G401 (cell line): ENCODE measurements around the gene SMIM11. TPM values are rescaled to one million over a fixed set of nuclear protein-coding genes. Genes with fewer than 3 reads are reported as not detected.
"Not testable (repeated sequence)": the region's sequence is repeated elsewhere in the genome, so short reads cannot be mapped to it uniquely, and the experiment has no call there.

Experiments
- DNase-seq: peaks from one replicate; pipeline ENCODE4 v3.0.0-alpha.2; 2015; ENCODE audit warnings: low spot score
- in situ Hi-C: cut with HindIII; loops from 2 replicates; pipeline ENCODE4 v1.10.0; 2016; ENCODE audit warnings: low sequenced_read_pairs, mixed read lengths
- total RNA-seq: library from RNA; depleted of rRNA; stranded (reverse); fragments of >200 nt; shearing (Covaris generic); gene quantifications from 2 replicates; pipeline ENCODE4 v1.2.3, GENCODE V29; 2014; rRNA removed

The SMIM11 gene
- 4.4 TPM in 1 of 2 replicates, not detected in the other for total RNA-seq

DNA sequence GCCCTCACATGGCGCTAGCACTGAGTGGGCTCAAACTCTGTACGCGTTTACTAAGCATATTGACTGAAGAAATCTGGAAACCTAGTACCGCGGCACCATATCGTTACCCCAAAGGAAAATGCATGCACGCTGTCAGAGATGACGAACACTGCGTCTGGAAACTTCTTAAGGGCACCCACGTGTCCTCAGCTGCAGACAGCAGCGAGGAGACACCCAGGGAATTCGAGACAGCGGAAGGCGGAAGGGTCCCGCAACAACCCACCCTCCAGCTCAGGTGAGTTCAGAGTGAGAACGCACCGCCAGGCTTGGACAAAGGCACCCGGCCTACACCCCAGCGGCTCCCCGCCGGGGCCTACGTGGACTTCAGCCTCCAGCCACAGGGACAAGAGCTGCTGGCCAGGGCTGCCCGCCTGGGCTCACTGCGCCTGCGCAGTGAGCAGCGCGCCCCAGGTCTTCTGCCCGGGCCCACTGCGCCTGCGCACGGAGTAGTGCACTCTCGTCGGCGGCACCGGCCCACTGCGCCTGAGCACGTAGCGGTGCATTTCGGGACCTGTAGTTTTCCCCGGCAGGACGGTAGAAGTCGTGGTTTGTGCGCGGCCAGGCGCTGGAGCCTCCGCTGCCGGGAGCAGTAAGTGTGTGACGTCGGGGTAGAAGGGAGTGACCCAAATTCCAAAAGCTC is at the start of gene SMIM11:
Gene SMIM11 (plus strand): TSS at position 568 of the 679 bp plus-strand sequence. CDS start 3,998 bp downstream, outside the sequence.
- DNase-seq, in situ Hi-C loops: not testable (repeated sequence)

GRCh38 chr21:34330055-34330454 is 45.3 kb upstream of the SMIM11 start:
- in situ Hi-C loops, result no loop called here
- no peak for DNase-seq

DNA sequence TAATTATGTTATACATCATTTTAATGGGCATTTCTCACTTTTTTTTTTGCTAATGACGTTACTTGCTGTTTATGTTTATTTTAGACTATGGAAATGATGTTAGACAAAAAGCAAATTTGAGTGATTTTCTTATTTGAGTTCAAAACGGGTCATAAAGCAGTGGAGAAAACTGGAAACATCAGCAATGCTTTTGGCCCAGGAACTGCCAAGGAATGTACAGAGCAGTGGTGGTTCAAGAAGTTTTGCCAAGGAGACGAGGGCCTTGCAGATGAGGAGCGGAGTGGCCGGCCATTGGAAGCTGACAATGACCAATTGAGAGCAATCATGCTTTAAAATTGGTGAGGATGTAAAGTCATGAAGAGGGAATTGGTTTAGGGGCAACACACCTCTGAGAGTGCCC is 43.6 kb upstream of the SMIM11 start:
- in situ Hi-C loops, result no loop called here
- DNase-seq, result no peak

DNA sequence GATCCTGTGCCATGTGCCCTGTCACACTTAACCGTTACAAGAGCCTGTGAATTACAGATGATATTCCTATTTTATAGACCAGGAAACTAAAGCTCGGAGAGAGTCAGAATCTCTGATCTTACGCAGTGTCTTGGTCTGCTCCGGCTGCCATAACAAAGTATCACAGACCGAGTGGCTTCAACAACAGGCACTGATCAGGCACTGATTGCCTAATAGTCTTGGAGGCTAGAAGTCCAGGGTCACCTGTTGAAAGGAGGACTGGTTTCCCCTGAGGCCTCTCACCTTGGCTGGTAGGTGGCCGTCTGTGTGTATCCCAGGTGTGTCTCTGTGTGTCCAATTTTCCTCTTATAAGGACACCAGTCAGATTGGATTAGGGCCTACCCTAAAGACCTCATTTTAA is 43.0 kb upstream of the SMIM11 start:
- DNase-seq, result no peak
- in situ Hi-C loops, result no loop called here

- in situ Hi-C loops, result no loop called here
- no peak for DNase-seq
Measured at GRCh38 chr21:34333121-34333739, 42.1 kb upstream of the SMIM11 start.

GRCh38 chr21:34335316-34335715 is 40.0 kb upstream of the SMIM11 start:
- in situ Hi-C loops, result no loop called here
- DNase-seq, result no peak

- in situ Hi-C loops, result no loop called here
- no peak for DNase-seq
Measured at GRCh38 chr21:34336245-34336644, 39.1 kb upstream of the SMIM11 start.

DNA sequence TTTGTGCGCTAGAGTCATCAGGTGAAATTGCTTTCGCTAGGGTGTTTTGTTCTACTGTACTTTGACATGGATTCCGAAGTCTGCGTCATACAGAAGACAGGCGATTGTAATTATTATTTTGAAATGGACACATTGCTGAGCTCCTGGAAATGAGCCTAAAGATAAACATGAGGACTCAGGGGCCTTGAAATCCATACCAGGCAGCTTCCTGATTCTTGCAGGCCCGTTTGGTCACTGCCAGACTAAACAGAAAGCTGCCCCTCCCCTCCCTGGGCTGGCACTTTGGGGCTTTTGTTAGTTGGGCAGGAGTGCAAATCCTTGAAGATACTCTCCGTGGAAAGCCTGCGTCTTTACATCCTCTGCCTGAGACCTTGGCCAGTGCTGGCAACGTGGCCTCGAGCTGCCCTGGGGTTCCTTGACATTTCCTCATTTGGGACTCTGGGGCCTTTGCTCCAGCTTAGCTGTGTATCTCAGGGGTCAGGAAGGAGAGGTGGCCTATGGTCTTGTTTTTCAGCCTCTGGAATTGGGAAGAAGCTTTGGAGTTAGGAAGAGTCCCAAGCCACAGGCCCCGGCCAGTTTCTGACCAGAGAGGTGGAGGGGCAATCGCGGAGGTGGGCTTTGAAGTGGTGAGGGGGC is 38.4 kb upstream of the SMIM11 start:
- no peak for DNase-seq
- in situ Hi-C loops, result no loop called here

GRCh38 chr21:34337741-34338140 is 37.6 kb upstream of the SMIM11 start:
- no peak for DNase-seq
- in situ Hi-C loops, result no loop called here

GRCh38 chr21:34338226-34338625 is 37.1 kb upstream of the SMIM11 start:
- DNase-seq, result no peak
- in situ Hi-C loops, result no loop called here

DNA sequence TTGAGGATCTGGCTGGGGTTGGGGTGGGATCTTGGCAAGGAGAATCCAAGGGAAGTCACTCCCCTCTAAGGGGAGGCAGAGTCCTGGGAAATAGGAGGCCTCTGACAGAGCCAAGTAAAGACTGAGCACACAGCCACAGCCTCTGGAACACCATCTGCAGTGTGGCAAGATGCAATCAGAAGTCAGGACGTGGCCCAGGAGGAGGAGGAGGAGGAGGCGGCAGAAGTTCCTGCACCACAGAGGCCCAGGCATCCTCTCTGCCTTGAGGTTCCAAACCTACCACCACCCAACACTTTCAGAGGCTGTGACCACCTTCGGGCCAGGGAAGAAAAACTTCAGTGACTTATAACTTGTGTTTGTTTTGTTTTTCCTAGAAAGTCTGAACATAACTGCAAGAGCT is 35.2 kb upstream of the SMIM11 start:
- no peak for DNase-seq
- in situ Hi-C loops, result no loop called here

- in situ Hi-C loops, result no loop called here
Measured at GRCh38 chr21:34342476-34342875, 32.8 kb upstream of the SMIM11 start.

GRCh38 chr21:34343347-34343746 is 32.0 kb upstream of the SMIM11 start:
- in situ Hi-C loops, result no loop called here
- DNase-seq, result no peak

More at GRCh38 chr21:34342476-34342875, 32.8 kb upstream of the SMIM11 start:
- no peak for DNase-seq

DNA sequence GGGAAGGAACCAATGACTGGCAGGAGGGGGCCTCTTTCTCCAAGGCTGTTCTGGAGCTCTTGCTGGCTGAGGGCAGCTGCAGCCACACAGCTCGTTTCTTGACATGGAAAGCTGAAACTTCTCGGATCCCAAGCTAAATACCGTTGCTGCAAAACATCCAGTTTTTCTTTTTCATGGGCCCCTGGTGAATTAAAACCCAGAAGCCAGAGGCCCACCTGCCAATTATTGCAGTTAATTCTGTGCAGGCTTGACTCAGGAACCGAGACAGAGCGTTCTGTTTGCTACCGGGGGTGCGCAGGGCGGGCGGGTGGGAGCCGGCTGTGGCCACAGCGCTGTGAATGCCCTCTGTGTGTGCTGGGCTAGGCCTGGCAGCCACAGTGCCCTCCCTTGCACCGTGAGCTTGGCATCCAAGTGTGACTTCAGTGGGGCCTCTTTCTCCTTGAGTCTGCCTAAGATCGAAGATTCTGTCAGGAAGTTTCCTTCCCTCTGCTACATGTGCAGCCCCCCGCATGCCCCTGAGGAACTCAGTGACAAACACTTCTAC is 31.4 kb upstream of the SMIM11 start:
- in situ Hi-C loops, result no loop called here
- no peak for DNase-seq

DNA sequence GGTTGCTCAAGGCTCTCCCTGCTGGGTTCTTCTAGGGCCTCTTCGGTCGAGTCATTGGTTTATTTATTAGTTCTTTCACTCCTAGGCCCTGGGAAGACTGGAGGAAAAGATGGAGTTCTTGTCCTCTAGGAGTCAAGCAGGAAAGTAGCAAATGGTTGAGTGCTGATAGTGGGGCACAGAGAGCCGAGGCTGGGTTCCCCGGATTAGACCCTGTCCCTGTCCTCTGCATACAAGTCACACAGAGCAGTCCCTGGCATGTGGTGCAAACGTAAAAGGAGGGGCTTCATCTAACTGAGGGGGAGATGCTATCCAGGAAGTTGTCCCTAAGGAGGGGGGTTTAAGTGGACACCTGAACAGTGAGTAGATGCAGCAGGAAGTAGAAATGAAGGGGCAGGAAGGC is 30.7 kb upstream of the SMIM11 start:
- DNase-seq, result no peak
- in situ Hi-C loops, result no loop called here

- no peak for DNase-seq
- in situ Hi-C loops, result no loop called here
Measured at GRCh38 chr21:34345091-34345871, 30.0 kb upstream of the SMIM11 start.

DNA sequence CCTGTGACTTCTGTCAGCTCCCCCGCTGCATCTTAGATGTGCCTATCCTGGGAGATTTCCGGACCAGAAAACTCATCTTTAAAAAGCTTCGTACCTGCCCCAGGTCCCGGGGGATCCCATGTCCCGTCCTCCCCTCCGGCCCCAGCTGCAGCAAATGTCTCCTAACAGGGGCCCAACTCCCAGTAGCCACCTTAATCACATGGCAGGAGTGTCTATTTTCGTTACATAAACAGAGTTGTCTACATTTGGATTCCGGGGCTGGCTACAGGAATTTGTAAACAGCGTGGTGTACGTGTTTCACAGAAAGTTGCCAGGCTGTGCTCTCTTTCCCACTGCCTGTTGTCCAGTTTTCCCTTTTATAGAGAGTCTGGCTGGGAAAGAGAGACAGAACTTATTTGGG is 29.4 kb upstream of the SMIM11 start:
- in situ Hi-C loops, result no loop called here

GRCh38 chr21:34348890-34349519 is 26.3 kb upstream of the SMIM11 start:
- in situ Hi-C loops, result no loop called here
- DNase-seq, result no peak

More for the DNA sequence above, 29.4 kb upstream of the SMIM11 start:
- DNase-seq, result no peak

- DNase-seq, result peak; percentile 74
- in situ Hi-C loops, result no loop called here
Measured at GRCh38 chr21:34351786-34352241, 23.5 kb upstream of the SMIM11 start.
